HG02623 (cell line): ENCODE data around the gene NDUFA1.
"Not testable (repeated sequence)": the region's sequence is repeated elsewhere in the genome, so short reads cannot be mapped to it uniquely, and the experiment has no call there.

ENCODE experiments used
- ATAC-seq: cut with Tn5 transposase; IDR thresholded peaks from one replicate; pipeline ENCODE4 v1.9.1; 2021; ENCODE audit warnings: moderate library complexity; ENCODE audit not compliant: unreplicated experiment

NDUFA1 gene

DNA sequence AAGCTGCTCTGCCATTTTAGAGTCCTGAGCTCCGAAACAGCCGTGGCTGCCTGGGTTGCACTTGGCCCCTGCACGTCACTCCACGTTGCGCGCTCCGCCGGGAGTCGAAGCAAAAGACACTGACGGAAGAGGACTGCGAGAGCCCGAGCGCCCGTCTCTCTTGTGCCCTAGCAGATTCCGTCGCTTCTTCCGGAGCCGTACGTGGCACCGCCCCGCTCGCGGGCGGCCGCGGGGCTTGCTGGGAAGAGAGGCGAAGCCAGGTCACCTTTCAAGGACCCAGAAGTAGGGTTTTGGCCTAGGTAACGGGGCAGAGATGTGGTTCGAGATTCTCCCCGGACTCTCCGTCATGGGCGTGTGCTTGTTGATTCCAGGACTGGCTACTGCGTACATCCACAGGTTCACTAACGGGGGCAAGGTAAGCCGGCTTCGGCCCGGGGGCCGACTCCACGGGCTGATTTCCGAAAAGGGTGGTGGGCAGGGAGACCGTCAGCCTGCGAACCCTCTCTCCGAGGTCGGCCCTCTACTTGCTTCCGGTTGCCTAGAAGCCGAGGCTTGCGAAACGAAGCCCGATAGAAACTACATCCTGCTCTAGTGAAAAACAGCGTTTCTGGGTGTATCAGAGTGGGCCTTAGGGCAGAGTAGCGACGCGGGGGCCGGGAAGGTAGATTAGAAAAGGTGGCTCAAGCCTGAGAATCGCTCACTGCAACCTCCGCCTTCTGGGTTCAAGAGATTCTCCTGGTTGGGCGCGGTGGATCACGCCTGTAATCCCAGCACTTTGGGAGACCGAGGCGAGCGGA is at the start of gene NDUFA1, which contains the start of gene RNF113A:
TSS of gene NDUFA1 (plus strand) at position 234 of the 797 bp plus-strand sequence. CDS start at position 314, 80 bp downstream.
TSS of gene RNF113A (minus strand) at position 135 of the 797 bp plus-strand sequence. CDS start at position 15, 120 bp downstream.
- ATAC-seq = peak; percentile 94

DNA sequence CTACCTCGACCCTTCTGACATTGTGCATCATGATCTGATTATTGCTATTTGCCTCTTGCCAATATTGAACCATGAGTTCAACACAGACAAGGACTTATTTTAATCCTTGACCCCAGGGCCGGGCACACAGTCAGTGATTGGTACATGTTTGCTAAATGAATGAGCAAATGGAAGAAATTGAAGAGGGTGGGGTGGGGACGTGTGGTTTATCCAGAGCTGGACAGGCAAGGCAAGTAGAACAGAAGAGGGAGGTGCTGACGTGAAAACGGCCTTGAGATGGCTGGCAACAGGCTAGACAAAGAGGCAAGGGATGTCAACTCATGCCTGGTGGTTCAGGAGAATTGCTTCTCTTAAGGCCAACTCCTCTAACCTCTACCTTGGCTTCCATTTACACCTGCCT is 47.4 kb upstream of the NDUFA1 start:
- not testable (repeated sequence) for ATAC-seq

DNA sequence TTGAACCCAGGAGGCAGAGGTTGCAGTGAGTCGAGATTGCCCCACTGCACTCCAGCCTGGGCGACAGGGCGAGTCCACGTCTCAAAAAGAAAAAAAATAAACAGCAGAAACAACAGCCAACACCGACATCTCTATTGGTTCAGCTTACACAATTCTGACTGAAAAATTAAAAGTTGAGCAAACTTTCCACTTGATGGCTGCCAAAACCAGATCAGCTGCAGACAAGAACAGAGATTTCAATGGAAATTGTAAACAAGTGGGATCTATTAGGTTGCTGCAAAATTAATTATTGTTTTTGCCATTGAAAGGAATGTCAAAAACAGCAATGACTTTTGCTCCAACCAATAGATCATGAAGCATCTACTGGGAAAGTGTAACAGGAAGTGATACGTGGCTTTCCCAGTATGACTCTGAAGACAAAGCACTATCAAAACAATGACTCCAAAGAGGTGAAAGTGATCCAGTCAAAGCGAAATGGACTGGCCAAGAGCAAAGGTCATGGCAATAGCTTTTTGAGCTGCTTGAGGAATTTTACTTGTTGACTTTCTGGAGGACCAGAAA is 45.2 kb upstream of the NDUFA1 start:
- ATAC-seq = no peak

DNA sequence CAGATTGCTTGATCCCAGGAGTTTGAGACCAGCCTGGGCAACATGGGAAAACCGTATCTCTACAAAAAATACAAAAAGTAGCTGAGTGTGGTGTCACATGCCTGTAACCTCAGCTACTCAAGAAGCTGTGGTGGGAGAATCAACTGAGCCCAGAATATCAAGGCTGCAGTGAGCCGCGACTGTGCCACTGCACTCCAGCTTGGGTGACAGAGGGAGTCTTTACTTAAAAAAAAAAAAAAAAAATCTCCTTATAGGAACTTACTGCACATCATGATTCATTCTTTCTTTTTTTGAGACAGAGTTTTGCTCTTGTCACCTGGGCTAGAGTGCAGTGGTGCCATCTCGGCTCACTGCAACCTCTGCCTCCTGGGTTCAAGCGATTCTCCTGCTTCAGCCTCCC is 43.2 kb upstream of the NDUFA1 start:
- ATAC-seq = no peak

DNA sequence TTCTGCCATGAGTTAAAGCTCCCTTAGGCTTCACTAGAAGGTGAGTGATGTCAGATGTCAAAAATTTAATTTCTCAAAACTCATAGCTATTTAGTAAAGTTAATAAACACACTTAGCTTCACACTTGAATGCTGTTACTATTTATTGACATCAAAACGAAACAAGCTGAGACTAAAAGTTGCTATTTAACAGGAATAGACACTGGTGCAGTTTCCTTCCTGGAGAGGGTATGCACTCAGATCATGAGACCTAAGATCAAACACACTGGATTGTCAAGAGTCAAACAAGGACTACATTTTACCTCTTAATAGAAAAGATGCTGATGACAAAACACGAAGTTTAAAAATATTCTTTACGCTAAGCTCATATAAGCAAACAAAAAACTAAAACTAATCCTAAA is 37.7 kb upstream of the NDUFA1 start:
- ATAC-seq = no peak

DNA sequence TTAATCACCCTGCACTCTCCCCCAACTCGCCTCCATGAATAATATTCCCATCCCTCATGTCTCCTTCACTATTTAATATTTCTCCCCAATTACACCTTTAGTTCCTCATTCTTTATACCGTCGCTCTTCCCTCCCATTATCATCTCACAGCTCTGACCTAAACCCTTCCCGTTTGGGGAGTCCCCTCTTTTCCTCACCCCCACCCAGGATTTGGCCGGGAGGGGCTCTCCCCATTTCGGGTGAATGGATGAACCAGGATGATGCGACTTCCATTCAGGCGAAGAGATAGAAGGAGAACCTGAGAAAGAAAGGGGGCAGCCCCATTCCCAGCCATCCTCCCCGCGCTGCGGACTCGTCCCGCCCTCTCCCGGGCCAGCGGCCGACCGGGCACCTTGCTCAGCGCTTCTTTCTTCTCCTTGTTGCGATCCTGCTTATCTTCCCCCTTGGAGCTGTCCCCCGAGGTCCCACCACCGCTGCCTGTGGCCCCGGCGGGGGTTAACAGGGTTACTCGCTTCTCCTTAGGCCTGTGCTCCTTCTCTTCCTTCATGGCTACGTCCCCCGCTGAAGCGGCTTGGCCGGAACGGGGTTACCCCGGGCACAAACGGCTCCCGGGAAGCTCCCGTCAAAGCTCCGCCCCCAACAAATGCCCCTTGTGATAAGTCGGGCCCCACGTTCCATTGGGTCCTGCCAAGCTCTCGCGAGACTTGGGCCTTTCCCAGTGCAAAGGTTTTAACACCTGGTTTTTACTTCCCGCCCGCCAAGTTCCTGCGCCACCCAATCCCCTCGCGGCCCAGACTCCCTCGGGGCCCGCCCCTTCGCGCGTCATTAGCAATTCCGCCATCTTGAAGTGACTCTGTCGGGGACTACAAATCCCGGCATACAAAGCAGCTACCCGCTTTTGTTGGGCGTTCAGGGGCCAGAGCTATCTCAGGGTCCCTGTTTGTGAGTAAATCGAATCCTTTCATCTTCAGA is 19.0 kb upstream of the NDUFA1 start, which contains the start of gene UPF3B:
TSS of gene UPF3B (minus strand) at position 582 of the 972 bp plus-strand sequence. CDS start at position 547, 35 bp downstream.
- ATAC-seq = peak; percentile 96

DNA sequence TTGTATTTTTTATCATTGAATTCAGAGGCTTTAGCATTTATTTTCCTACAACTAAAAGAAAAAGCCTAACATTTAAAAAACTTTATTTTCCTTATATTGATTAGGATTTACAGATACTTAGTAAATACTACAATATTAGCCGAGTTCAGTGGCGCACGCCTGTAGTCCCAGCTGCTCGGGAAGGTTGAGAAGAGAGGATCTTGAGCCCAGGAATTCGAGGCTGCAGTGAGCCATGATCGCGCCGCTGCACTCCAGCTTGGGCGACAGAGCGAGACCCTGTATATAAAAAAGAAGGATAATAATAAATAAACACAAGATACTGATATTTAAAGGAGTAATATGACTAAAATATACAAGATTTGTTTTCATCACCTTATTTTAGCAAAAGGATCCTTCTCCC is 18.2 kb upstream of the NDUFA1 start:
- no peak for ATAC-seq

DNA sequence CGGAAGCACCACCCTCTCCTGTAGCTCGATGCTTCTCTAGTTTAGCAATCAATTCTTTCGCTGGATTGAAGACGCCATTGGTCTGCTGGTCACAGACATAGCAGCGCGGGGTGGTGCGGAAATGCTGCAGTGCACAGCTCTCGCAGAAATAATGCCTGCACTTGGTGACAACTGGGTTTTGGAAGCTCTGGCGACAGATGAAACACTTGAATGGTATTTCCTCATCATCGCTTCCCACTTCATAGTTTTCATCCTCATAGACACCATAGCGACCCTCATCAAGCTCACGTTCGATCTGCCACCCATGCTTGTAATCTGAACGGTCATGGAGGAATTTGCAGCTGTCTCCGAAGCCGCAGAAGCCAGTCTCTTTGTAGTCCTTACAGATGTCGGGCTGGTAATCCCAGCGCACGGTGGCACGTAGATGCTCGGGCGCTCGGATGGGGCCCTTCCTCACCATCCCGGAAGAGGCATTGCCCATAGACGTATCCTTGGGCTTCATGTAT is 953 bp upstream of the NDUFA1 start:
- no peak for ATAC-seq

DNA sequence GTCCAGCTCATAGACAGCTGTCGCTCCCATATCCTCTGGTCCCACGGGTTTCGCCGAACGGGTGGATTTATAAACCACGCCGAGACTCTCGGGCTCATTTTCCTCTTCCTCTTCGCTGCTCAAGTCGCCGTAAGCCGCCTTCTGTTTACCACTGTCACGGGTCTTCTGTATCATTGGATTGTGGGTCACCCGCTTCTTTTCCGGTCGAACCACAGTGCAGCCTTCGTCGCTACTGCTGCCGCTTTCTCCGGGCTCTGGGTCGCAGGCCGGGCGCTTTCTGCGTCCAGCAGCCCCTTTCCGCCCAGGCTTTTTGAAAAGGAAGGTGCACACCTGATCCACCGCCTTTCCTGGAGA is 410 bp upstream of the NDUFA1 start:
- peak; percentile 31 for ATAC-seq

DNA sequence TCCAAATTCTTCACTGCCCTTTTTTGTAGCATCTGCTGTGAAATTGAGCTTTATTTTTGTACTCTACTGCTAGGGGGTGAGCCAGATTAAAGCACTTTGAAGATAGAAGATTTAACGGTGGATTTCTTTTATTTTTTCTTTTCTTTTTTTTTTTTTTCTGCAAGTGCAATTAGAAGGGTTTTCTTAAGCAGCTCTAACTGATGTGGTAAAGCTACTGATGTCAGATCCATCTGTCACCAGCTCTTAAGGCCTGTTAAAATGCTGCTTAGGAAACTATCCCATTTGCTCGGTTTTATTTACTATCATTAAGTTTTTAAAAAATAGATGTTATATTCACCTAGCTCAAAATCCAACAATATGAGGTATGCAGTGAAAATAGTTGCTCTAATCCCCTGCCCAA is 7.1 kb downstream of the NDUFA1 start:
- ATAC-seq = no peak

DNA sequence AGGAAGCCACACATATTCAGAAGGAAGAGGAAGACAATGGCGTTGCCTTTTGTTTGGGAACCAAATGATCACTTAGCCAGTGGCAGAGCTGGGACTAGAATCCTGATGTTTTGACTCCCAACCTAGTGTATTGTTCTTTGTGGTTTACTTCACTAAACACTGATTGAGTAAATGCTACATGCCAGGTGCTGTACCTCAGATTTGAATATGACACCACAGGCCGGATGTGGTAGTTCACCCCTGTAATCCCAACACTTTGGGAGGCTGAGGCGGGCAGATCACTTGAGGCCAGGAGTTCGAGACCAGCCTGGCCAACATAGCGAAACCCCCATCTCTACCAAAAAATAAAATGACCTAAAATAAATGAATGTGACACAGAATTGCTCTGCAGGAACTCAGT is 8.4 kb downstream of the NDUFA1 start:
- ATAC-seq = no peak

DNA sequence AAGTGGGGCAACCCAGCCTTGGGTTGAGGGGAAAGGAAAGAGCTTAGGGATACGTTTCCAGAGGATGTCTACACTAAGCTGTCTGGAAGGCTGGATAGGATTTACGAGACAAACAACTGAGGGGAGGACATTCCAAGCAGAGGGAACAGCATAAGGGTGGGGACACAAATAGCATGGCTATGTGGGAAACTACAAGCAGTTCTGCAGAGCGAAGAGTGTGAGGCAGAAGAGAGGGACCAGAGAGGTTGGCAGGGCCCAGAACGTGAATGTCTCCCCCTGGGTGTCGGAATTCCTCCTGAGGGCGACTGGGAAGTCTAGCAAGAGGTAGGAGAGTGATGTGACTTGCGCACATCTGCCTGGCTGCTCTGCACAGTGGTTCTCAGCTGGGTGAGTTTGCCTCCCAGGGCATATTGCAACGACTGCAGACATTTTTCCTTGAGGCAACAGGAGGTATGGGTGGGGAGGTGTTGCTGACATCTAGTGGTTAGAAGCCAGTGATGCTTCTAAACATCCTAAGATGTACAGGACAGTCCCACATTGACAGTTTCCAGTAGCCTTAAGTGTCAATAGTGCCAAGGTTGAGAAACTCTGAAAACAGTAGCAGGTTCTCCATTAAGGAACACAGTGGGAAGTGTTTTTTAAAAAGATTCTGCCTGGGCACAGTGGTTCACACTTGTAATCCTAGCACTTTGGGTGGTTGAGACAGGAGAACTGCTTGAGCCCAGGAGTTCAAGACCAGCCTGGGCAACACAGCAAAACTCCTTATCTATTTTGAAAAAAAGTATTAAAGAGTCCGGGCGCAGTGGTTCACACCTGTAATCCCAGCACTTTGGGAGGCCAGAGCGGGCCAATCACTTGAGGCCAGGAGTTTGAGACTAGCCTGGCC is 9.2 kb downstream of the NDUFA1 start:
- no peak for ATAC-seq

DNA sequence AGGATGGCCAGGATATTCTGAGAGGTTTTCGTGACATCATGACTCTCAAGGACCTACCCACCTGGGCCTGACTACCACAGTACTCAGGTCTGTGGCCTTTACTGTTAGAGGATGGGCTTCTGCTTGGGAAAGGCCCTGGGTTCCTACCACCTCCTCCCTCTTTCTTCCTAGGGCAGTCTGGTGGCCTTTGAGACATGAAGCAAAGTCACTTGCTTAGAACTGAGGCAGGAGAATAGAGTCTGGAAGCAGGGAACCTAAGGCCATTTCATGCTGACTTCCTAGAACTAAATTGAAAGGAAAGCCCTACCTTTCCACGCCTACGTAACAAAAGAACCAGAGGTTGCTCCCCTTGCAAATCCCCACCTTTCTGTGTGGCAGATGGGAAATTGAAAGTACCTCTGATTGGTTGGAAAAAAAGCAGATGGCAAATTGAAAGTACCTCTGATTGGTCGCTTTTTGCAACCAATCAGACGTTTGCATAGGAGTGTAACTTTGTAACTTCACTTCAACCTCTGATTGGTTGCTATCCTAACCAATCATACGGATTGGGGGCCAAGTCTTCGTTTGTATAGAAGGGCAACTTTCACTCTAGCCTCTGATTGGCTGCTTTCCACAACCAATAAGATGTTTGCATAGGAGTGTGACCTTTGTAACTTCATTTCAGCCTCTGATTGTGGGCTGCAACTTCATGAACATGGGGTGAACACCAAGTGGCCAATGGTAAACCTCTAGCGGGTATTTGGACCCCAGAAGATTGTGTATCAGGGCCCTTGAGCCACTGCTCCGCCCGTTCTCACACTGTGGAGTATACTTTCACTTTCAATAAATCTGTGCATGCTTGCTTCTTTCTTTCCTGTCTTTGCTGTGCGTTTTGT is 14.2 kb downstream of the NDUFA1 start:
- no peak for ATAC-seq

DNA sequence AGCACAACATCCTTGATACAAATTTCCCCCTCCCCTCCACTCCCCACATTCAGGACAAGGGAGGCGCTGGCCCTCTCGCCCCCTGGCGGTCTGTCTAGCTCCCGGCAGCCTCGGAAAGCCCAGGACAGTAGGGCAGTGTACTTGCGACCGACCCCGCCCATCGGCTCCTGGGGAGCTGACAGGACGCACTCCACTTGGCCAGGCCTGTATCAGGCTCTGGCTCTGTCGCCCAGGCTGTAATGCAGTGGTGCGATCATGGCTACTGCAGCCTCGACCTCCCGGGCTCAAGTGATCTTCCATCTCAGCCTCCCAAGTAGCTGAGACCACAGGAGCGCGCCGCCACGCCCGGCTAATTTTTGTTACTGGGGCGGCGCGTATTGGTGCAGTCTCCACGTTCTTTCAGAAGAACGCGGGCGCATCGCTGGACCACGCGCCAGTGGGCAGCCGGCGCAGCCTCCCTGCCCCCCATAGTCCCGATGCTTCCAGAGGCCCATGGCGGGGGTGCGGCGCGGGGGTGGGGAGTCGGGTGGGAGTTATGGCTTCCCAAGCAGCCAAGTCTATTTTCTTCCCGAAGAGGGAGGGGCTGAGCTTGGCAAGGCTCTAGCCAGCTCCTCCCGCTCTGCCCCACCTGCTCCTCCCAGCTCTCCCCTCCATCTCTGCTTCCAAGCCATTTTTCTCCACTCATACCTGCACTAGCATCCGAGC is 16.2 kb downstream of the NDUFA1 start:
- peak; percentile 72 for ATAC-seq

DNA sequence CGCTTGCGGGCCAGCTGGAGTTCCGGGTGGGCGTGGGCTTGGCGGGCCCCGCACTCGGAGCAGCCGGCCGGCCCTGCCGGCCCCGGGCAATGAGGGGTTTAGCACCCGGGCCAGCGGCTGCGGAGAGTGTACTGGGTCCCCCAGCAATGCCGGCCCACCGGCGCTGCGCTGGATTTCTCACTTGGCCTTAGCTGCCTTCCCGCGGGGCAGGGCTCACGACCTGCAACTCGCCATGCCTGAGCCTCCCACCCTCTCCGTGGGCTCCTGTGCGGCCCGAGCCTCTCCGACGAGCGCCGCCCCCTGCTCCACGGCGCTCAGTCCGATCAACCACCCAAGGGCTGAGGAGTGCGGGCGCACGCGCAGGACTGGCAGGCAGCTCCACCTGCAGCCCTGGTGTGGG is 19.0 kb downstream of the NDUFA1 start:
- not testable (repeated sequence) for ATAC-seq

DNA sequence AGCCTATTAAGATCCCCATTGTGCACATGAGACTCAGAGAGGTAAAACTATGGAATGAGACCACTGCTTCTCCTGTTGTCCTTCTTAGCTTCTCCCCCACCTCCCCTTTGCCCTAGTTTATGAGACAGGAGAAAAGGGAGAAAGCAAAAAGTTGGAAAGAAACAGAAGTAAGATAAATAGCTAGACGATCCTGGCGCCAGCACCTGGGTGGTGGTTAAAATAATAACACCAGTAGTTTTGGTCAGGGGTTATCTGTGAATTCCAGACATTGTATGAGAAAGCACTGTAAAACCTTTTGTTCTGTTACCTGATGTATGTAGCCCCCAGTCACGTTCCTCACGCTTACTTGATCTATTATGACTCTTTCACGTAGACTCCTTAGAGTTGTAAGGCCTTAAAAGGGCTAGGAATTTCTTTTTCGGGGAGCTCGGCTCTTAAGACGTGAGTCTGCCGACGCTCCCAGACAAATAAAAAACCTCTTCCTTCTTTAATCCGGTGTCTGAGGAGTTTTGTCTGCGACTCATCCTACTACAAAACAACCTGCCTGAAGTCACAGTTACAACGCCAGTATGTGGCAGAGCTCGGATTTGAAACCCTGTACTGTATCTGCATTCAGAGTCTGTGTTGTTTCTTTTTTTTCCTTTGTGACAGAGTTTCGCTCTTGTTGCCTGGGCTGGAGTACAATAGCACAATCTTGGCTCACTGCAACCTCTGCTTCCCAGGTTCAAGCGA is 20.5 kb downstream of the NDUFA1 start:
- ATAC-seq = not testable (repeated sequence)

DNA sequence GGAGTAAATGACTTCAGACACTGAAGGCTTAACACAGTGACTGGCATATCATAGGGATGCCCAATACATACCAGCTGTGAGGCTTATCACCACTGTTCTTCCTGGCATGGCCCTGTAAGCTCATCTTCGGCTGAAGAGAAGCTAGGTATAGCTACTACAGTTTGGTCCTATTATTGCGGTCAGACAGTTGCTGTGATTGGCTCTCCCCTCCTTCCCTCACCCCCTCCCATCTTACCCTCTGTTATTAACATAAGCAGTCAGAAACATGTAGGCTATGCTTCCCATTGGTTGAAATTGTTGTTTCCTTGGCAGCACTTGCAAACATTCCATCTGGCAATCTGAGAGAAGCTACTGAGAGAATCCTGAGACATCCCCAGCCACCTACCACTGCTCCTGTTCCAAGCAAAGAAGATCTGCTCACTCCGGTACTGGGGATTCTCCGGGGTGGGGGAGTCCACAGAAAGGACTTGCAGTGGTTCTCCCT is 24.3 kb downstream of the NDUFA1 start, which contains the start of gene AKAP14:
TSS of gene AKAP14 (plus strand) at position 51 of the 484 bp plus-strand sequence. CDS start 7,331 bp downstream, outside the sequence.
- ATAC-seq = no peak
